H1 (cell line): Measurements from ENCODE around the gene TSSC4. TPM values are rescaled to one million over a fixed set of nuclear protein-coding genes. Genes with fewer than 3 reads are reported as not detected.

ENCODE experiments used
- CBX8 ChIP-seq: fragments of 300-800, 300-1000 bp; sonication (generic); IDR thresholded peaks from 2 replicates; pipeline ENCODE4 v1.7.1; 2016; ENCODE audit warnings: low read depth, low read length, borderline replicate concordance
- CHD7 ChIP-seq: fragments of 300-600 bp; sonication (generic); IDR thresholded peaks from 2 replicates; pipeline ENCODE4 v1.7.1; 2012; ENCODE audit warnings: low read length, moderate library complexity, mild to moderate bottlenecking, inconsistent platforms; ENCODE audit not compliant: insufficient replicate concordance
- E2F6 ChIP-seq: IDR thresholded peaks from 2 replicates; pipeline ENCODE4 v1.6.1; 2012; ENCODE audit warnings: inconsistent platforms
- MAFK ChIP-seq: IDR thresholded peaks from 2 replicates; pipeline ENCODE4 v1.6.1; 2012; ENCODE audit warnings: low read depth, mild to moderate bottlenecking, improper control_type of control experiment, low read length
- NANOG ChIP-seq: IDR thresholded peaks from 2 replicates; pipeline ENCODE4 v1.6.1; 2011; ENCODE audit warnings: low read length, low read depth, mild to moderate bottlenecking, inconsistent platforms; ENCODE audit not compliant: insufficient read depth, poor library complexity, severe bottlenecking
- NRF1 ChIP-seq: IDR thresholded peaks from 2 replicates; pipeline ENCODE4 v1.6.1; 2011; ENCODE audit warnings: mild to moderate bottlenecking, low read depth, low read length, improper control_type of control experiment
- POU5F1 ChIP-seq: IDR thresholded peaks from 2 replicates; pipeline ENCODE4 v1.6.1; 2011; ENCODE audit warnings: low read depth, mild to moderate bottlenecking, low read length, moderate library complexity
- RAD21 ChIP-seq, 2 experiments: IDR thresholded peaks in 1 of 2; conservative IDR thresholded peaks in 1 of 2; 2 replicates each; pipeline ENCODE4 v1.6.1; 2011; ENCODE audit warnings: low read depth in 2 of 2, low read length in 2 of 2, improper control_type of control experiment in 1 of 2, inconsistent platforms in 1 of 2, mild to moderate bottlenecking in 1 of 2, moderate library complexity in 1 of 2
- ZNF274 ChIP-seq: IDR thresholded peaks from 2 replicates; pipeline ENCODE4 v1.7.0; 2012; ENCODE audit warnings: low read length, borderline replicate concordance; ENCODE audit errors: extremely low read depth
- polyA plus RNA-seq, 7 experiments: library from polyadenylated mRNA; depleted of rRNA in 3 of 7; stranded (reverse) in 5 of 7; unstranded in 2 of 7; fragments of >200 nt in 5 of 7; fragments of 200-250 nt in 2 of 7; gene quantifications; 1 replicate in 5 of 7; 2 replicates in 1 of 7; 4 replicates in 1 of 7; pipeline versions ENCODE4 v1.2.1 to v1.2.3, GENCODE V29; 2011 to 2013; ENCODE audit warnings: missing spikeins in 2 of 7, mixed read lengths in 2 of 7
- total RNA-seq: library from RNA; stranded (reverse); fragmentation: NEBNext Ultra II Directional; extraction: Animal tissue kit (Norgen Biotek cat#: 25700); gene quantifications from 2 replicates; pipeline ENCODE4 v1.2.1, GENCODE V29; 2021

Gene TSSC4
- total and polyA plus RNA-seq, 2 of the 8 experiments (the other 6 are each of a cell fraction or from before 2014, with no cell fraction given): 34.0 to 39.3 TPM

GRCh38 chr11:2452321-2453012, 51.9 kb downstream of the TSSC4 start (continued):
- no peak for TF ChIP-seq CHD7
- no peak for TF ChIP-seq ZNF274
- TF ChIP-seq CBX8: no peak
- no peak for TF ChIP-seq POU5F1
- TF ChIP-seq E2F6: no peak; the same call in 1 of the 2 replicates
- no peak for TF ChIP-seq MAFK
- no peak for TF ChIP-seq NANOG
- no peak for TF ChIP-seq NRF1
- TF ChIP-seq RAD21 (IDR thresholded peaks at IDR 0.05 in 1 of 2, conservative IDR thresholded peaks at IDR 0.05 in 1 of 2; ENCODE audit: low read depth in 2 of 2, low read length in 2 of 2): no peak
